Lower leg skin (tissue), 4 donors: ENCODE results near the gene ASTN1. TPM values are rescaled to one million over a fixed set of nuclear protein-coding genes. Genes with fewer than 3 reads are reported as not detected.

ENCODE experiments used
- DNase-seq, 2 donors: peaks; one replicate each; pipeline ENCODE4 v3.0.0-alpha.2; 2019; ENCODE audit warnings: low spot score in 2 of 2
- H3K4me3 ChIP-seq: fragments of 200-600 bp; sonication (generic); 2 replicates; pipeline ENCODE4 v1.5.1; 2017; ENCODE audit warnings: mild to moderate bottlenecking, low read depth; ENCODE audit not compliant: poor library complexity, severe bottlenecking
- POLR2A ChIP-seq, 2 donors: fragments of 450-650 bp; IDR thresholded peaks; one replicate each; pipeline ENCODE4 v1.6.1; 2016 to 2017; ENCODE audit warnings: antibody characterized with exemption in 2 of 2, mild to moderate bottlenecking in 1 of 2, moderate library complexity in 1 of 2
- WGBS, 2 donors: methylation state at CpG; one replicate each; pipeline ENCODE4 v1.1.5; 2018; 5-methylcytosine and 5-hydroxymethylcytosine counted together
- intact Hi-C: fragments of 100-400 bp; cut with DNase I; formaldehyde crosslinking; loops from one replicate; pipeline ENCODE4 v1.15.0; 2023; ENCODE audit warnings: low total_unique reads
- total RNA-seq, 4 donors: library from RNA; depleted of rRNA; stranded (reverse); fragments of >200 nt; gene quantifications; one replicate each; pipeline ENCODE4 v1.1.0, GENCODE V29; 2016
- TF ChIP-seq, protein P1 (sequence below), 3 donors: fragments of 450-650 bp; IDR thresholded peaks; one replicate each; pipeline ENCODE4 v1.5.1; 2016; ENCODE audit warnings: antibody characterized with exemption in 3 of 3, mild to moderate bottlenecking in 3 of 3, moderate library complexity in 2 of 3

ASTN1 gene
- total RNA-seq, 4 donors from 2014 or later, result 0.10 to 0.26 TPM; not detected in 2

GRCh38 chr1:177092001-177092400, 72.5 kb downstream of the ASTN1 start:
- DNase-seq, result no peak
- H3K4me3 ChIP-seq, result no peak overlapping the region
- intact Hi-C loops, result no loop called here
- TF ChIP-seq, protein P1, sequence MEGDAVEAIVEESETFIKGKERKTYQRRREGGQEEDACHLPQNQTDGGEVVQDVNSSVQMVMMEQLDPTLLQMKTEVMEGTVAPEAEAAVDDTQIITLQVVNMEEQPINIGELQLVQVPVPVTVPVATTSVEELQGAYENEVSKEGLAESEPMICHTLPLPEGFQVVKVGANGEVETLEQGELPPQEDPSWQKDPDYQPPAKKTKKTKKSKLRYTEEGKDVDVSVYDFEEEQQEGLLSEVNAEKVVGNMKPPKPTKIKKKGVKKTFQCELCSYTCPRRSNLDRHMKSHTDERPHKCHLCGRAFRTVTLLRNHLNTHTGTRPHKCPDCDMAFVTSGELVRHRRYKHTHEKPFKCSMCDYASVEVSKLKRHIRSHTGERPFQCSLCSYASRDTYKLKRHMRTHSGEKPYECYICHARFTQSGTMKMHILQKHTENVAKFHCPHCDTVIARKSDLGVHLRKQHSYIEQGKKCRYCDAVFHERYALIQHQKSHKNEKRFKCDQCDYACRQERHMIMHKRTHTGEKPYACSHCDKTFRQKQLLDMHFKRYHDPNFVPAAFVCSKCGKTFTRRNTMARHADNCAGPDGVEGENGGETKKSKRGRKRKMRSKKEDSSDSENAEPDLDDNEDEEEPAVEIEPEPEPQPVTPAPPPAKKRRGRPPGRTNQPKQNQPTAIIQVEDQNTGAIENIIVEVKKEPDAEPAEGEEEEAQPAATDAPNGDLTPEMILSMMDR (IDR thresholded peaks at IDR 0.05), result no peak
- no peak for TF ChIP-seq POLR2A (IDR thresholded peaks at IDR 0.05)

GRCh38 chr1:177091040-177091439, 73.5 kb downstream of the ASTN1 start:
- no peak for DNase-seq
- 61 to 66% methylated on average over 1 of the region's 1 CpG for WGBS, 2 donors
- intact Hi-C loops, result no loop called here
- no peak overlapping the region for H3K4me3 ChIP-seq
- TF ChIP-seq, protein P1 (IDR thresholded peaks at IDR 0.05), result no peak
- TF ChIP-seq POLR2A (IDR thresholded peaks at IDR 0.05), result no peak

DNA sequence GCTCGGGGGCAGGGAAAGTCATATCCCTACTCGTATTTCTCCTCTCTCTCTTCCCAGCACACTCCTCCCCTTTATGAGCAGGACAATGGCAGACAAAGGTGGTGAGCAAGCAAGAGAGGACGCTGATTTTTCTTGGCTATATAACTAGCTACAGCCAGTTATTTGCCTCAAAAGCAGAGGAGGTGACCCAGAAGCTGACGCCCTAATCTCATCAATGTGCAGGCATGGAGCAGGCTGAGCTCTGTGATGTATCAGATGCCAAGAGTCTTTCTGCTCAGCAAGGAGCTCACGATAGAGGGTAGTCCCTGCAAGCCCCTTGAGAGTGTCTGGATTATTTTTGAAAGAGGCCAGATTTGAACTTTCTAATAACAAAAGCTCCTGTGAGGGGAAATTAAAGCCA, 75.5 kb downstream of the ASTN1 start:
- TF ChIP-seq, protein P1 (IDR thresholded peaks at IDR 0.05), result no peak
- no peak for TF ChIP-seq POLR2A (IDR thresholded peaks at IDR 0.05)
- 52 to 67% methylated on average over 5 of the region's 5 CpGs for WGBS, 2 donors
- no peak overlapping the region for H3K4me3 ChIP-seq
- intact Hi-C loops, result no loop called here
- no peak for DNase-seq

- intact Hi-C loops, result no loop called here
- TF ChIP-seq POLR2A (IDR thresholded peaks at IDR 0.05), result no peak
- TF ChIP-seq, protein P1 (IDR thresholded peaks at IDR 0.05), result no peak
- peak in 1 of 2 donors; percentile 24 for DNase-seq
- 40 to 62% methylated on average over 5 of the region's 5 CpGs for WGBS, 2 donors
- no peak overlapping the region for H3K4me3 ChIP-seq
Measured at GRCh38 chr1:177082855-177083693, 81.4 kb downstream of the ASTN1 start.

DNA sequence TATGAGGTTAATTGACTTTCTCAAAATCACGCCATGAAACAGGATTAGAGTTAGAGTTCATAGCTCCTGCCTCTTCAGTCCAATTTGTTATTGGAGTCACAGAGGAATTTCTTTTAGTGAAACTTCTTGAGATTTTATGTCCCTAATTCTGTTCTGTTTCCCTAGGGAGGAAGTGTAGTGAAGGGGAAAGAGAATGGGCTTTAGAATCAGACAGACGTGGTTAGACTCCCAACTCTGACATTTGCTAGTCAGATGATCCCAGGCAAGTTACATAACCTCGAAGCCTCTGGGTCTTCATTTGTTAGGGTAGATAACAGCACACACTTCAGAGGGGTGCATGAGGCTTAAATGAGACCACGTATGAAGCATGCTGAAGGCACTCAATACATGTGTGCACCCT, 83.9 kb downstream of the ASTN1 start:
- intact Hi-C loops, result no loop called here
- TF ChIP-seq, protein P1 (IDR thresholded peaks at IDR 0.05), result no peak
- TF ChIP-seq POLR2A (IDR thresholded peaks at IDR 0.05), result no peak
- no peak for DNase-seq
- H3K4me3 ChIP-seq, result no peak overlapping the region
- whole genome bisulfite sequencing, 2 donors, result 73 to 80% methylated on average over 4 of the region's 4 CpGs
